DLD1 (cell line): Measurements from ENCODE around the gene TMC1.

Experiments
- in situ Hi-C: cut with HindIII; loops from 2 replicates; pipeline ENCODE4 v1.10.0; 2017; ENCODE audit warnings: low sequenced_read_pairs

TMC1 gene

DNA sequence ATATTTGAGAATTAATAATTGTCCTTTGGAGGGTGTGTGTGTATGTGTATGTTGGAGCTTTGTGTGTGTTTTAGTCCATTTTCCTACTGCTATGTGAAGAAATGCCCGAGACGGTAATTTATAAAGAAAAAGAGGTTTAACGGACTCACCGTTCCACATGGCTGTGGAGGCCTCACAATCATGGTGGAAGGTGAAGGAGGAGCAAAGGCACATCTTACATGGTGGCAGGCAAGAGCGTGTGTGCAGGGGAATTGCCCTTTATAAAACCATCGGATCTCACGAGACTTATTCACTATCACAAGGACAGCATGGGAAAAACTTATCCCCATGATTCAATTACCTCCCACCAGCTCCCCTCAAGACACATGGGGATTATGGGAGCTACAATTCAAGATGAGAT, 44.1 kb downstream of the TMC1 start:
- in situ Hi-C loops: no loop called here

DNA sequence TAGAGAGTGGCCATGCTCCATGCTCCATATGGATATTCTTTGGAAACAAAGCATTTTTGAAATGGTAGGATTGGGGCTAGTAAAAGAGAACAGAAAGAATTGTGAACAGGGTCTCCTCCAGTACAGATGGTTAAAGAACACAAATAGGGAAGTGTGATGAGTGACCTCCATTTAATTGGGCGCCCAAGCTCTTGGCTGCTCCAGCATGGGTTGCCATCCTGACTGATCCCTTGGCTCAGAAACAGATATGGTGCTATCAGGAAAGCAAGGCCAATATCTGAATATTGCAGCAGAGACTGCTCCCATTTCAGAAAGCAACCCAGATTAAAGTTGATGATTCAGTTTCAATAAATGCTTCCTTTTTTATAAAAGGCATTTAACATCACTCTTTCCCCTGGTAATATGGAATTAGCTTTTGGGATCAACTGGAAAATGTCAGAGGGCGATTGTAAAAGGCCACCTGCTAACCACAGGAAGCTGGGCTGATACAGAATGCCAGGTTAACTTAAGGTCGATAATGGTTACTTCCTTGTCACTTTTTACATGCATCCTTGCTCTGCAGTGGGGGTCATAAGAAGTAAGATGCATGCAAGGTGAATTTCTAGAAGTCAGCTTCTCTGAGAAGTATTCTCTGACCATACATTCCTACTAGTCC, 52.9 kb downstream of the TMC1 start:
- in situ Hi-C loops: no loop called here

DNA sequence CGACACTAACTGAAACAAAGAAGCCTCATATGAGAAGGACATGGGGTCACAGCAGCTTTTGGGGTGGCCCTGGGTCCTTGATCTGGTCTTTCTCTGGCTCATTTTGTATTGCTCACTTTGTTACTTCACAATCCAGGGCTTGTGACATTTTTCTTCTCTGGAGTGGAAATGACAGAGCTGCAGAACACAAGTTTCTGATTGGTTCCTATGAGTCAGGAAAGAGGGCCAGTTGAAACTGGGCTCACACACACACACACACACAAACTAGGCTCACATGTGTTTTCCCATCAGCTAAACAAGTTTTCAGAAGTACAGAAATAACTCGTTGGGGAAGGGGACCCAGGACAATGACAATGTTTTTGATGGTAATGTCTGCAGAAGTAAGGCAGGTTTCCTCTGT, 54.3 kb downstream of the TMC1 start:
- in situ Hi-C loops: loop anchor here (25.0 kb wide), 3 partner anchors 213 to 538 kb away; partner anchors contain the start of gene ZFAND5

DNA sequence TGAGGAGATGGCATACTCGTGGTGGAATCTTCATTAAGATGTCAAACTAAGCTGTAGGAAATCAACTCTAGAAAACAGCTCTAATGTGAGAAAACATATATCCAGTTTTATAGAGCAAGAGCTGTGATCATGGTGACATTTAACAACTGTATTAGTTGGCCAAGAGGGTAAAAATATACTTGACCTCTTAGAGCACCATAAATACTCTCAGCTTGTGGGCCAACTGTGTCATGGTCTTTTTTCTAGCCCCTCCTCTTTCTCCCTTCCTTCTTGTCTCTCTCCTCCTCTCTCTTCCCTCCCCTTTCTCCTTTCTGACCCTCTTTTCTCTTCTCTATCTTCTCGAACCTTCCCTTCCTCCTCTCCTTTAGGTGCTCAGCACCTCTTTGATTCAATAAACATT, 54.7 kb downstream of the TMC1 start:
- in situ Hi-C loops: loop anchor here (25.0 kb wide), 3 partner anchors 214 to 539 kb away; partner anchors contain the start of gene ZFAND5

GRCh38 chr9:72577212-72577753, 55.9 kb downstream of the TMC1 start:
- in situ Hi-C loops: loop anchor here (25.0 kb wide), 3 partner anchors 215 to 540 kb away; partner anchors contain the start of gene ZFAND5

GRCh38 chr9:72579190-72579589, 57.8 kb downstream of the TMC1 start:
- in situ Hi-C loops: loop anchor here (25.0 kb wide), 3 partner anchors 217 to 542 kb away; partner anchors contain the start of gene ZFAND5

DNA sequence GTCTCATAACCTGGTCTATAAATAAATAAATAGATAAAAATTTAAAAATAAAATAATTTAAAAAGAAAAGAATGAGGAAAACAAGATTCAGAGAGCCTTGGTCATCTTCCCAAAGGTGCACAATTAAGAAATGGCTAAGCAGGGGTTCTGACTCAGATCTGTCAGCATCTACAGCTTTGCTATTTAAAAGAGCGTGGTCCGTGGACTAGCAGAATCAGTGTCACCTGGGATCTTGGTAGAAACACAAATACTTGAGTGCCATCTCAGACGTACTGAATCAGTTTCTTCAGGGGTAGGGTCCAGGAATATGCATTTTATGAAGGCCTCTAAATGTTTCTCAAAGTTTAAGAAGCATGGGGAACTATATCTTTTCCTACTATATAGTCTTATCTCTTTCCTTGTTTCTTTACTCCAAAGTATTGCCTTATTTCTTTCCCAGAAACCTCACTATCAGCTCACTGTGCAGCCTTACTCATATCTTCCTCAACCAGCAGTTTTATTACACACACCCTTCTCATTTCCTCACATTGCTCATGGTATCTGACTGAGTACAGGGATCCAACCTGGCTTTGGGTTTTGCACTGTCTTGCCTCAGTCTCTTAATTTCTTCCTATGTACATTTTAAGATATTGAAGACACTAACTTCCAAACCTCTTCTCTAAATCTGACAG, 58.6 kb downstream of the TMC1 start:
- in situ Hi-C loops: loop anchor here (25.0 kb wide), 3 partner anchors 218 to 543 kb away; partner anchors contain the start of gene ZFAND5

DNA sequence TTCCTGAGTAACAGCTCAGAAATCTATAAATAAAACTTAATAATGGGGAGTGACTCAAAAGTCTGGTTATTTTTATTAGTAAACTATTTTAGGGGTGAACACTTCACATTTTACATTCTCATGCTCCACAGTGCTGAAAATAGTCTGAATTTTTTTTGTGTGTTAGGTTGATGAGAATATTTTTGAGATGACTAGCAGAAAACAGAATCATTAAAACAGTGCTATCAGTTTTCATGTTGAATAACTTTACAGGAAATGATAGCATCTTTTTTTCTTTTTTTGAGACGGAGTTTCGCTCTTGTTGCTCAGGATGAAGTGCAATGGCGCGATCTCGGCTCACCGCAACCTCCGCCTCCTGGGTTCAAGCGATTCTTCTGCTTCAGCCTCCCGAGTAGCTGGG, 60.3 kb downstream of the TMC1 start:
- in situ Hi-C loops: loop anchor here (25.0 kb wide), 3 partner anchors 219 to 544 kb away; partner anchors contain the start of gene ZFAND5

DNA sequence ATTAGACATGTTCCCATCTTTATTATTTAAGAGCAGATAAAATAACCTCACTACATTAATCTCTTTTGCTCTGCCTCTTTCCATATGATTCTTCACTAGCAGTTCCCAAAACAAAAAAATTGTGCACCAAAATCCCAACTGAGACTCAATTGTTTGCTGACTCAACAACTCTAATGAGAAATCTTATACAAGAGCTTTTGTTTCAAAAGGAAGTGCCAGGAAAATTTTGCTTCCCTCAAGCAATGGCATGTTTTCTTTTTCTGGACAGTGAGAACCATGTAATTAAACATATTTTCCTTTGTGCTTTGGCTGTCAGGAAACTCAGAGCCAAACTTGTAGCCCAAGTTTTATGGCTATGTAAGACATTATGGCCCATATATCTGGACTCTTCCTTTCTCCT, 62.0 kb downstream of the TMC1 start:
- in situ Hi-C loops: loop anchor here (25.0 kb wide), 3 partner anchors 221 to 546 kb away; partner anchors contain the start of gene ZFAND5

DNA sequence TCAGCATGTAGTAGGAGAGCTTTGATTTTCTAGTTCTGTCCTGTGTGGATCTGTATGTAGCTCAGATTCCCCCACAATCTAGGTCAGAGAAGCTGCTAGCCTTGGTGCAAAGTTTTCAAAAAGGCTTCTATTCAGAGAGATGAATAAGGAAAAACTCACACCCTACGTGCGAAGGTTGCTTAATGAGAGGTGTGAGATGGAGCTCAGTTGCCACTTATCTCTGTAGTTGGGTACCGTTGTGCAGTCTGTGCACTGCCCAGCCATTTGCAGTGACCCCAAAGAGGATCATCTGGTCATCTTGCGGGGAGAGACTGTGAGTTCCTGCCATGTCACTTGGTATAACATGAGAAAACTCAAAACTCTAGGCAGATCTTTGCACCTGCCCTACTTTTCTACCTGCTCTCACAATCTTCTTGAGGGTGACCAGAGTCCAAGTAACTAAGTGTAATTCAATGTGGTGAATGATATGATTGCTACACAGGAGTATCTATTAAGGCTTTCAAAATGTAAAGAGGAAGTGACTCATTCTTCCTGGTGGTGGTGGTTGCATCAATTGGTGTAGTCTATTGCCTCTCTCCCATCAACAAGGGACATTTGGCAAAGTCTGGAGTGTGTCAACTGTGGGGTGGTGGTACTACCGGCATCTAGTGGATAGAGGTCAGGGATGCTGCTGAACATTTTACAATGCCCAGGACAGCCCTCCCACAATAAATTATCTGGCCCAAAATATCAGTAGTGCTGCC, 65.2 kb downstream of the TMC1 start:
- in situ Hi-C loops: loop anchor here (25.0 kb wide), 3 partner anchors 224 to 549 kb away; partner anchors contain the start of gene ZFAND5

- in situ Hi-C loops: loop anchor here (25.0 kb wide), 3 partner anchors 226 to 551 kb away; partner anchors contain the start of gene ZFAND5
These were observed 66.9 kb downstream of the TMC1 start for GRCh38 chr9:72588336-72588735.

GRCh38 chr9:72589667-72590521, 68.5 kb downstream of the TMC1 start:
- in situ Hi-C loops: loop anchor here (10.0 to 25.0 kb wide), 4 partner anchors 228 to 553 kb away; partner anchors contain the start of gene ZFAND5

- in situ Hi-C loops: loop anchor here (10.0 to 25.0 kb wide), 4 partner anchors 229 to 554 kb away; partner anchors contain the start of gene ZFAND5
These were observed 69.4 kb downstream of the TMC1 start for GRCh38 chr9:72590824-72591223.

DNA sequence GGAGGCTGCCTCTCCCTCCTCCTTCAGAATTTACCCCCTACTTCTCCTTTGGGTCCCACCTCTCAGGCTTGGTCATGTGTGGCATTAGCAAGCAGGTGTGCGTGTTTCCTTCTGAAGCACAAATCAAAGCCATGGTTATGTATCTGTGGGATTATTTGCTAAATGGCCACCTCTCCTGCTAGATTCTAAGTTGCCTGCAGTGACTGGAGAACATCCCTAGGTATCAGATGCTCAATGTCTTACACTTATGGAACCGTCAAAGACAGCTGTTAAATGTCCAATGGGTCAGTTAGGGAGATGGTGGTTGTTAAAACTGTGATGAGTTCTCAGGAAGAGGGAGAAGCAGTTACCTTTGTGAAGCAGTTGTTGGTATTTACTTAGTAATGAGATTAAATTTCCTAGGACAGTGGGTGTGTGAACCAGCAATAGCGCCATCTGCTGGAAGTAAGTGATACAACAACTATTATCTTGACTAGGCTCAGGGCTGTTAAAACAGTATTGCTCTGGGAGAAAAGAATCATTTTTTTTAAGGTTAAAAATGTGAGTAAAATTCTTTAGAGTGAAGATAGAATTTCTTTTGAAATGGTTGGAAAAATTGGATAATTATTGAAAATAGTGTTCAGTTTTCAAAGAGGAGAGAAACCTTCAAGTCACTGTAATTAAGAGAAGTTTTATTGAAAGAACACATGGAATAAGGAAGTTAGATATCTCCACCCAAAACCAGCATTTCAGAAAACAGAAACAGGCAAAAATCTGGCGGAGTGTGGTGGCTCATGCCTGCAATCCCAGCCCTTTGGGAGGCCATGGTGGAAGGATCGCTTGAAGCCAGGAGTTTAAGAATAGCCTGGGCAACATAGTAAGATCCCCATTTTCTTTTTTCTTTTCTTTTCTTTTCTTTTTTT, 71.3 kb downstream of the TMC1 start:
- in situ Hi-C loops: loop anchor here (10.0 to 25.0 kb wide), 4 partner anchors 230 to 555 kb away; partner anchors contain the start of gene ZFAND5

DNA sequence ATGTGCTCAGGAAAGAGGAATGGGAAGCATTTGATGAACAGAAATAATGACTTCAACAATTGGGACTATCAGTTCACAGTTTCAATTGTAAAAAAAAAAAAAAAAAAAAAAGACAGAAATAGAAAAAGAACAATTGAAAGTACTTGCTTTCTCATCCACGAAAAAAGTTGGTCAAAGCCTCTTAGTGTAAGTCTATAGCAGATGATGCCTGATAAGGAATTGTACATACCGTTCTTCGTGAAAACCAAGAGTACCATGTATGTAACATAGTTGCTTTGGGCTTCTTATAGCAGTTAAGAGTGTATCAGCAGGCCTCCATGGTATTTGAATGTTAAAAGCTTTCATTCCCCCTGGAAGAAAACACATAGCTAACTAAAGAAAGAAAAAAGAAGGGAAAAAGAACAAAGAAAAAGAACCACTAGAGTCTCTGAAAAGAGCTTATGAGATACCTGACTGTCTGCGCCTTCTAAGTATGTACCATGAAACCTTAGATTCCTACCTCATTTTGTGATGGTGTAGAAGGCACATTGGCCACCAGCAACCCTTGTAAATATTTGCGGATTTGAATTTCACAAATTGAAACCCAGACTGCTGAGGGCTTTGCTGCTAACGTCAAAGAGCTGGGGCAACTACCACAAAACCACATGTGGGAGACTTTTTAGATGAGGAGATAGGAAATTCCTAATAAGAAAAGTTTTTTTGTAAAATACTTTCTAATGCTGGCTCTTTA, 75.2 kb downstream of the TMC1 start:
- in situ Hi-C loops: loop anchor here (10.0 to 25.0 kb wide), 4 partner anchors 234 to 559 kb away; partner anchors contain the start of gene ZFAND5

GRCh38 chr9:72597181-72597517, 75.7 kb downstream of the TMC1 start:
- in situ Hi-C loops: loop anchor here (10.0 to 25.0 kb wide), 4 partner anchors 235 to 560 kb away; partner anchors contain the start of gene ZFAND5

- in situ Hi-C loops: loop anchor here (10.0 to 25.0 kb wide), 4 partner anchors 235 to 560 kb away; partner anchors contain the start of gene ZFAND5
These were observed 76.2 kb downstream of the TMC1 start for GRCh38 chr9:72597601-72598000.

GRCh38 chr9:72598639-72599038, 77.2 kb downstream of the TMC1 start:
- in situ Hi-C loops: loop anchor here (10.0 to 25.0 kb wide), 4 partner anchors 236 to 561 kb away; partner anchors contain the start of gene ZFAND5
